Urinary bladder (tissue), 4 donors: ENCODE results near the gene PITPNM3. TPM values are rescaled to one million over a fixed set of nuclear protein-coding genes. Genes with fewer than 3 reads are reported as not detected.
A peak's percentile ranks its signal among the peaks of the same experiment; 100 is the strongest.
"Not testable (repeated sequence)": the region's sequence is repeated elsewhere in the genome, so short reads cannot be mapped to it uniquely, and the experiment has no call there.

Experiments used
- DNase-seq: peaks from one replicate; pipeline ENCODE4 v3.0.0-alpha.2; 2015; ENCODE audit errors: extremely low spot score
- H3K27ac ChIP-seq: one replicate; pipeline ENCODE4 v1.5.1; 2013; ENCODE audit warnings: low read depth, mild to moderate bottlenecking, moderate library complexity
- H3K36me3 ChIP-seq: one replicate; pipeline ENCODE4 v1.6.1; 2013; ENCODE audit warnings: mild to moderate bottlenecking, moderate library complexity; ENCODE audit not compliant: insufficient read depth
- H3K4me1 ChIP-seq: one replicate; pipeline ENCODE4 v1.6.1; 2013; ENCODE audit warnings: mild to moderate bottlenecking, moderate library complexity; ENCODE audit not compliant: insufficient read depth
- H3K4me3 ChIP-seq: one replicate; pipeline ENCODE4 v1.5.1; 2013; ENCODE audit warnings: low read depth, low read length
- WGBS: extraction: QIAGEN DNeasy Blood & Tissue Kit; methylation state at CpG from one replicate; pipeline ENCODE4 v1.1.7; 2013; 5-methylcytosine and 5-hydroxymethylcytosine counted together
- polyA plus RNA-seq: library from polyadenylated mRNA; stranded (reverse); fragments of 200-250 nt; gene quantifications from one replicate; pipeline ENCODE4 v1.2.3, GENCODE V29; 2013
- total RNA-seq: library from RNA; depleted of rRNA; stranded (reverse); fragments of >200 nt; gene quantifications from one replicate; pipeline ENCODE4 v1.2.3, GENCODE V29; 2014
- donor health status: healthy with polysubstance abuse.
- donor health status: healthy.

Gene PITPNM3
- total RNA-seq = 2.3 TPM
- 10.1 TPM for polyA plus RNA-seq

GRCh38 chr17:6556121-6557039 is at the start of gene PITPNM3:
TSS of gene PITPNM3 (minus strand) at chr17:6556555. CDS start at chr17:6556406, 149 bp downstream.
- WGBS = under 1% methylated on average over 116 of the region's 122 CpGs
- no peaks in the 10 kb centered on the region for H3K36me3 ChIP-seq
- no peak for DNase-seq
- H3K4me1 ChIP-seq = no peaks in the 10 kb centered on the region
- no peak within 1 kb of the TSS for H3K27ac ChIP-seq
- peak within 1 kb of the TSS; percentile 60 for H3K4me3 ChIP-seq

- Histone ChIP-seq H3K4me3 (no peak overlapping the region), H3K36me3 (peaks cover 4% of the 10 kb centered on the region), H3K27ac (no peak overlapping the region), H3K4me1 (peaks cover 1% of the 10 kb centered on the region)
- no peak for DNase-seq
- WGBS = 91% methylated on average over 6 of the region's 6 CpGs
Observed at GRCh38 chr17:6605142-6605541, 48.8 kb upstream of the PITPNM3 start.

GRCh38 chr17:6603744-6604325 is 47.5 kb upstream of the PITPNM3 start:
- Histone ChIP-seq H3K4me1 (peaks cover 1% of the 10 kb centered on the region), H3K36me3 (peaks cover 4% of the 10 kb centered on the region), H3K27ac (no peak overlapping the region), H3K4me3 (no peak overlapping the region)
- 58% methylated on average over 3 of the region's 3 CpGs for WGBS
- DNase-seq = no peak

GRCh38 chr17:6602141-6602540 is 45.8 kb upstream of the PITPNM3 start:
- H3K36me3 ChIP-seq = peaks cover 4% of the 10 kb centered on the region

GRCh38 chr17:6599364-6599763 is 43.0 kb upstream of the PITPNM3 start:
- H3K4me3 ChIP-seq = no peak overlapping the region
- DNase-seq = no peak
- no peak overlapping the region for H3K27ac ChIP-seq
- peaks cover 3% of the 10 kb centered on the region for H3K36me3 ChIP-seq
- H3K4me1 ChIP-seq = no peaks in the 10 kb centered on the region

More at GRCh38 chr17:6602141-6602540, 45.8 kb upstream of the PITPNM3 start:
- Histone ChIP-seq H3K4me1 (peaks cover 1% of the 10 kb centered on the region), H3K27ac (no peak overlapping the region), H3K4me3 (no peak overlapping the region)
- no peak for DNase-seq
- 93% methylated on average over 2 of the region's 2 CpGs for WGBS

- peaks cover 3% of the 10 kb centered on the region for H3K36me3 ChIP-seq
Observed at GRCh38 chr17:6597727-6598126, 41.4 kb upstream of the PITPNM3 start.

GRCh38 chr17:6596941-6597340 is 40.6 kb upstream of the PITPNM3 start:
- no peak for DNase-seq
- no peaks in the 10 kb centered on the region for H3K4me1 ChIP-seq
- H3K36me3 ChIP-seq = peaks cover 5% of the 10 kb centered on the region
- H3K27ac ChIP-seq = no peak overlapping the region
- no peak overlapping the region for H3K4me3 ChIP-seq
- 95% methylated on average over 4 of the region's 4 CpGs for WGBS

More at GRCh38 chr17:6597727-6598126, 41.4 kb upstream of the PITPNM3 start:
- Histone ChIP-seq H3K27ac (no peak overlapping the region), H3K4me3 (no peak overlapping the region), H3K4me1 (no peaks in the 10 kb centered on the region)
- 54% methylated on average over 1 of the region's 1 CpG for WGBS
- DNase-seq = no peak

GRCh38 chr17:6596511-6596910 is 40.2 kb upstream of the PITPNM3 start:
- no peak for DNase-seq
- Histone ChIP-seq H3K4me3 (no peak overlapping the region), H3K27ac (no peak overlapping the region), H3K4me1 (no peaks in the 10 kb centered on the region), H3K36me3 (peaks cover 7% of the 10 kb centered on the region)
- 84% methylated on average over 2 of the region's 2 CpGs for WGBS

GRCh38 chr17:6596081-6596480 is 39.7 kb upstream of the PITPNM3 start:
- no peak overlapping the region for H3K4me3 ChIP-seq
- H3K36me3 ChIP-seq = peaks cover 7% of the 10 kb centered on the region
- 95% methylated on average over 7 of the region's 7 CpGs for WGBS
- H3K4me1 ChIP-seq = no peaks in the 10 kb centered on the region
- no peak overlapping the region for H3K27ac ChIP-seq
- no peak for DNase-seq

- H3K36me3 ChIP-seq = not testable (repeated sequence)
- WGBS = 98% methylated on average over 14 of the region's 14 CpGs
Observed at GRCh38 chr17:6593371-6593770, 37.0 kb upstream of the PITPNM3 start.

GRCh38 chr17:6592173-6592572 is 35.8 kb upstream of the PITPNM3 start:
- Histone ChIP-seq H3K4me1 (no peaks in the 10 kb centered on the region), H3K27ac (no peak overlapping the region), H3K4me3 (no peak overlapping the region), H3K36me3 (peaks cover 7% of the 10 kb centered on the region)
- 81% methylated on average over 6 of the region's 6 CpGs for whole genome bisulfite sequencing
- DNase-seq = no peak

More at GRCh38 chr17:6593371-6593770, 37.0 kb upstream of the PITPNM3 start:
- not testable (repeated sequence) for H3K4me1 ChIP-seq, DNase-seq, H3K27ac ChIP-seq, H3K4me3 ChIP-seq

GRCh38 chr17:6591599-6592158 is 35.3 kb upstream of the PITPNM3 start:
- DNase-seq = no peak
- 84% methylated on average over 7 of the region's 7 CpGs for WGBS
- H3K4me1 ChIP-seq = no peaks in the 10 kb centered on the region
- H3K36me3 ChIP-seq = peaks cover 7% of the 10 kb centered on the region
- no peak overlapping the region for H3K4me3 ChIP-seq
- no peak overlapping the region for H3K27ac ChIP-seq

GRCh38 chr17:6589266-6589946 is 33.1 kb upstream of the PITPNM3 start:
- 92% methylated on average over 15 of the region's 15 CpGs for WGBS
- Histone ChIP-seq H3K36me3 (peaks cover 5% of the 10 kb centered on the region), H3K4me1 (no peaks in the 10 kb centered on the region), H3K4me3 (no peak overlapping the region), H3K27ac (no peak overlapping the region)
- no peak for DNase-seq
